GM23248 (cell line): ENCODE data around the gene ADRB1.

Experiments
- EZH2 ChIP-seq: fragments of 200-600 bp; sonication (generic); IDR thresholded peaks from 2 replicates; pipeline ENCODE4 v1.6.1; 2018; ENCODE audit warnings: antibody characterized with exemption, mild to moderate bottlenecking; ENCODE audit not compliant: insufficient read depth, poor library complexity, severe bottlenecking
- EZH2phosphoT487 ChIP-seq: fragments of 200-600 bp; sonication (generic); IDR thresholded peaks from 2 replicates; pipeline ENCODE4 v1.6.1; 2018; ENCODE audit warnings: antibody characterized with exemption, moderate library complexity, mild to moderate bottlenecking, low read depth; ENCODE audit not compliant: insufficient read depth

GRCh38 chr10:114035791-114036190 lies 7.9 kb upstream of the ADRB1 start:
- TF ChIP-seq EZH2phosphoT487 (no peak), EZH2 (no peak)
